GM20431 (cell line): ENCODE data around the gene RPL13.

Source experiments
- in situ Hi-C: fragments of 300-500 bp; cut with MseI, MboI; formaldehyde crosslinking; loops from one replicate; pipeline ENCODE4 v1.15.0; 2020; ENCODE audit warnings: low sequenced_read_pairs; ENCODE audit not compliant: unreplicated experiment

Gene RPL13

DNA sequence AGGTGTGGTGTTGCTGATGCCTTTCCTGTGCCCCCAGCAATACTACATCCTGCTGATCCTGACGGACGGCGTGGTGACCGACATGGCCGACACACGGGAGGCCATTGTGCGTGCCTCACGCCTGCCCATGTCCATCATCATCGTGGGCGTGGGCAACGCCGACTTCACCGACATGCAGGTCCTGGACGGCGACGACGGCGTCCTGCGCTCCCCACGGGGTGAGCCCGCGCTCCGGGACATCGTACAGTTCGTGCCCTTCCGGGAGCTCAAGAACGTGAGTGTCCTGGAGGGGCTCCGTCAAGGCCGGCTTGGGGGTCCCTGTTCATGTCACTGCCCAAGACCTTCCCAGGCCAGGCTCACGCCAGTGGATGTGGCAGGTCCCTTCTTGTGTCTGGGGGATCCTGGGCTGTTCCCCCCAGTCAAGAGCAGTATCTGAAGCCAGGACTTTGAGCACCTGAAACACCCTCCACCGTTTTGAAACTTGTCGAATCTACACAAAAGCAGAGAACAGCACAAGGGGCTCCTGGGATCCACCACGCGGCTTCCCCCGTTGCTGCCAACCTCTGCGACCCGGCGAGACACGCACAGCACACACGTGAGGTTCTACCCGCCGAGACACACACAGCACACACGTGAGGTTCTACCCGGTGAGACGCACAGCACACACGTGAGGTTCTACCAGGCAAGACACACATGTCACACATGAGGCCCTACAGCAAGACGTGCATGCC, 35.0 kb downstream of the RPL13 start:
- in situ Hi-C loops: no loop called here

DNA sequence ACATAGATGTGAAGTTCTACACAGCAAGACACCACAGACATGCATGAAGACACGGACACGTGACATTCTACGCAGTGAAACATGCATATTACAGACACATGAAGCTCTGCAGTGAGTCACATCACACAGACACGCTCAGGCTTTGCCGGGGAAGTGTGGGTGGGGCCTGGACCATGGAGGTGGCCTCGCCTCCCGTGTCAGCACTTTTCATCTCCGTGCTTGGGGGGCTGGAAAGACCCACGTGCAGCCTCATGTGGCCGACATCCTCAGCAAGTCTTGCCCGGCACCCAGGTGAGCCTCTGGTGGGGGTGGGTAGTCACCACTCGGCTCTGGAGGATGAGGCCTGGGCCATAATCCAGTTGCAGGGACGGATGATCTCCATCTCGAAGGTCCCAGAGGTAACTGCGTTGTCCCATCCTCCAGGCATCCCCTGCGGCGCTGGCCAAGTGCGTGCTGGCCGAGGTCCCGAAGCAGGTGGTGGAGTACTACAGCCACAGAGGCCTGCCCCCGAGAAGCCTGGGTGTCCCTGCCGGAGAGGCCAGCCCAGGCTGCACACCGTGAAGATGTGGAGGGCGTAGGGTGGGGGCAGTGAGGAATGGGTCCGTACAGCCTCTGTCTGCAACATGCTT, 35.7 kb downstream of the RPL13 start:
- in situ Hi-C loops: no loop called here

DNA sequence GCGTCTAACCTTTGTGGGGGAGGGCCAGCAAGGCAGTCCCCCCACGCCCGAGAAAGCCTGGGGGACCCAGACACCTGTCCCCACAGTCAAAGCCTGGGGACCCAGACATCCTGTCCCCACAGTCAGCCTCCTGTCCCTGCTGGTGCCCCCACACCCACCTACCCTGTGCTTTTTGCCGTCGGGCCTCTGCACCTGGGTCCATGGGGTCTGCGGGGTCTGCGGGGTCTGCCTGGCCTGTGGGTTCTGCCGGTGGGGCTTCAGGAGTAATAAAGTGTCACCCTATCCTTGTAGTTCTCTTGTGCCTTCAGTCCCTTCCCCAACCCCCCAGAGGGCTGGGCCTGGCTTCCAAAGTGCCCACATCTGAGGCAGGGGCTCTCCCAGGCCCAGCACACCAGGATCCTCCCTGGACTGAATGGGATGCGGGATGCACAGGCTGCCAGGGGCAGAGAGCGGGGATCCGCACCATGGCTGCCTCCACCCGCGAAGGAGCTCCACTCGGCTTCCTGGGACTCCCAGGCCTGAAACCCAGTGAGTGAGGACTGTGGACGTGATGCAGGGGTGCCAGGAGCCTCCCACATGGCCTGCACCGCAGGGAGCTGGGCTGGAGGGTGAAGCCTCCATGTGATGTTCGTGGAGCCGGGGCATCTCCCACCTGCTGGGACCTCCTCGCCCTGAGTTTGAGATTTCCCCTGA, 36.6 kb downstream of the RPL13 start:
- in situ Hi-C loops: no loop called here

DNA sequence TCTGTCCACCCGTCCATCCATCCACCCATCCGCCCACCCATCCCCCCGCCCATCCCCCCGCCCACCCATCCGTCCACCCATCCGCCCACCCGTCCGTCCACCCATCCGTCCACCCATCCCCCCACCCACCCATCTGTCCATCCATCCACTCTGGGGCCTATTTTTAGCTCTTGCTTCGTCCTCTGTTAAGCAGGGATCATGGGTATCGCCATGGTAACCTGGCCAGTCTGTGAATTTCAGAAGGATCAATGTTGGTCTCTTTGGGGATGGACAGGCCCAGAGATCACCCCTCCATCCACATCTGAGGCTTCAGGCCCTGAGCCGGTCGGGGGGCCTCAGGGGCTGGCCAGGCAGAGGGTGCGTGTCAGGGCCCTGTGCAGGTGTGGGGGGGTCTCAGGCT, 37.7 kb downstream of the RPL13 start:
- in situ Hi-C loops: no loop called here

DNA sequence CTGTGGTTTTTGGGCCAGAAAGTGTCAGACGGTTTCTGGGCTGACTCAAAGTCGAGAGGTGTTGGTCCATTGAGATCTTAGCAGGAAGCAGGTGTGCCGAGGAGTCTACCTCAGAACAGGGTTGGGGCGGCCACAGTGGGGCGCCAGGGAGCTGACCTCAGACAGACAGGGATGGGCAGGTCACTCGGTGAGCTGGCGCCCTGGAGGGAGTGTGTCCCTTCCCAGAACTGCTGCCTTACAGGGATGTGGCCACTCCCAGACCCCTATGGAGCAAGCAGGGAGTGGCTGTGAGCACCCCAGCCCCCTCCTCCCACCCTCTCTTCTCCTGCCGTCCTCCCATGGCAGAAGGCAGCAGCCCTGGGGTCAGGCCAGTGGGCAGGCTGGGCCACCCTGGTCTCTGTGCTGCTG, 39.0 kb downstream of the RPL13 start:
- in situ Hi-C loops: no loop called here

- in situ Hi-C loops: no loop called here
Observed at GRCh38 chr16:89599902-89600301, 39.4 kb downstream of the RPL13 start.

GRCh38 chr16:89600427-89600826, 39.9 kb downstream of the RPL13 start:
- in situ Hi-C loops: no loop called here

GRCh38 chr16:89600956-89601355, 40.5 kb downstream of the RPL13 start:
- in situ Hi-C loops: no loop called here

GRCh38 chr16:89601906-89602272, 41.4 kb downstream of the RPL13 start:
- in situ Hi-C loops: no loop called here

DNA sequence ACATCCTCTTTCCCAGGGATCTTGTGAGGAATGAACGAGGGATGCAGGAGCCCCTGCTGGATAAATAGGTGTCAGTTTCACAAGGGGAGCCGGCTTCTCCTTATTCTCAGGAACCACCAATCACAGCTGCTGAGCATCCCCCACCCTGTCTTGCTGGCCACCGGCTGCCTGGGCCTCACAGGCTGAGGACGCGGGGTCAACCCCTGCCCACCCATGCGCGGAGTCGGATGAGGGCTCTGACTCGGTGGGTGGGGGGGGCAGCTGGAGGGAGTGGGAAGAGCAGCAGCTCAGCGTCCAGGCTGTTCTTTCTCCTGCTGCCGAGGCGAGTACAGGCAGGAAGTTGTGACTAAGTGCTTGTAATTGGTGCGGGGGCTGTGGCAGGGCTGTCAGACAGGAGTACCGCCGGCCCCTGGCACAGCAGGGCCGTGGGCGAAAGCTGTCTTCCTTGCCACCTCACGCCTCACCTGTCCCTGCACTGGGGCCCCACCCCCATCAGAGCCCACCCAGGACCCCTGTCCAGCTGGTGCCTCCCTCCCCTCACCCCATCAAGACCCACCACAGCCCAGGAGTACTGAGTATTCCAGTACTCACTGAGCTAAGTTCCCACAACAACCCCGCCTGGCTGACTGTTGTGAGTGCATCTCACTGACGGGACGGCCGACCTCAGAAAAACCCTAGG, 41.9 kb downstream of the RPL13 start:
- in situ Hi-C loops: no loop called here

DNA sequence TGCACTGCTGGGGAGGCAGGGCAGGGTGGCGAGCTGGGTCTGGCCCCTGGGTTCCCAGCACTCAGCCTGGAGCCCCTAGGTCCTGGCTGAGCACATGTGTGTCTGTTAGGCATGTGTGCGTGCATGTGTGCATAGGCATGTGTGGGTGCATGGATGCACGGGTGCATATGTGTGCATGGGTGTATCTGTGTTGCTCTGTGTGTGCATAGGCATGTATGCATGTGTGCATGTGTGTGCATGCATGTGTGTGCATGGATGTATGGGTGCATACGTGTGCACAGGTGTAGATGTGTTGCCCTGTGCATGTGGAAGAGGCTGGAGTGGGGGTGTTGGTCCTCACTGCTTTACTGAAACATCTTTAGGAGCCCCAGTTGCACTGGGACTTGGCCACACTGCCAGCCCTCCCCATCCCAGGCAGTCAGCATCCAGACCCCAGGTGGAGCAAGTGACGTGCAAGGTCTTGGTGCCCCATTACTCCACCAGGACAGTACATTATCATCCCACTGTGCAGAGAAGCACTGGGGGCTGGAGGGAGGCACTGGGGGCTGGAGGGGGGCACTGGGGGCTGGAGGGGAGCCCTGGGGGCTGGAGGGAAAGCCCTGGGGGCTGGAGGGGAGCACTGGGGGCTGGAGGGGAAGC, 42.6 kb downstream of the RPL13 start:
- in situ Hi-C loops: no loop called here

DNA sequence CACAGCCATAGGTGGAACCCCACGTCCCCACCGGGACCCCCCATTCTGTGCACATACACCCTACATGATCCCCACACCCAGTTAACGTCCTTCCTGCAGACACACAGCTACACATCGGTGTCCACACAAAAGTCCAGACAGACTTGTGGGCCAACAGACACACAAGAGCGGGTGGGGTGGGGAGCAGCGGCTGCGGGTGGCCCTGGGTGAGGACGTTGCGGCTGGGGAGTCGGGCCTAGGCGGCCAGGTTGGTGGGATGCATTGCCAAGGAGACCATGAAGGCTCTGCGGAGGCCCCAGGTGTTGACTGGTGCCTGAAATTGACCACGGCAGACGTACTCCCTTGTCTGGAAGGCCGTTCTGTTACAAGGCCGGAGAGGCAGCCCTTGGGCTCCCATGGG, 44.3 kb downstream of the RPL13 start:
- in situ Hi-C loops: no loop called here

GRCh38 chr16:89605186-89605970, 44.9 kb downstream of the RPL13 start:
- in situ Hi-C loops: no loop called here

GRCh38 chr16:89606006-89606405, 45.5 kb downstream of the RPL13 start:
- in situ Hi-C loops: no loop called here

GRCh38 chr16:89607453-89607852, 47.0 kb downstream of the RPL13 start:
- in situ Hi-C loops: no loop called here

GRCh38 chr16:89607937-89608740, 47.7 kb downstream of the RPL13 start:
- in situ Hi-C loops: no loop called here

GRCh38 chr16:89610108-89610453, 49.6 kb downstream of the RPL13 start:
- in situ Hi-C loops: no loop called here

GRCh38 chr16:89612415-89613166, 52.1 kb downstream of the RPL13 start:
- in situ Hi-C loops: no loop called here
